Mesothelial cell of epicardium (in vitro differentiated cells): Measurements from ENCODE around the gene FPR1. TPM values are rescaled to one million over a fixed set of nuclear protein-coding genes. Genes with fewer than 3 reads are reported as not detected.

Experiments
- DNase-seq, 2 experiments: peaks; one replicate each; pipeline ENCODE4 v3.0.0; 2021; ENCODE audit warnings: low spot score in 2 of 2; ENCODE audit not compliant: unreplicated experiment in 2 of 2
- H3K27ac Mint-ChIP-seq: 2 replicates; pipeline ENCODE4 v1.8.0; 2021; ENCODE audit warnings: mixed read lengths
- H3K27me3 Mint-ChIP-seq: 2 replicates; pipeline ENCODE4 v1.8.0; 2021; ENCODE audit warnings: low read depth, mixed read lengths
- H3K36me3 Mint-ChIP-seq: 2 replicates; pipeline ENCODE4 v1.8.0; 2021; ENCODE audit warnings: mixed read lengths
- H3K4me1 Mint-ChIP-seq: 2 replicates; pipeline ENCODE4 v1.8.0; 2021; ENCODE audit warnings: mixed read lengths
- H3K4me3 Mint-ChIP-seq: 2 replicates; pipeline ENCODE4 v1.8.0; 2021; ENCODE audit warnings: mild to moderate bottlenecking, moderate library complexity, mixed read lengths
- H3K9me3 Mint-ChIP-seq: 2 replicates; pipeline ENCODE4 v1.8.0; 2021; ENCODE audit warnings: mixed read lengths
- CTCF ChIP-seq: fragments of 200-600 bp; sonication (generic); IDR thresholded peaks from one replicate; pipeline ENCODE4 v1.5.0; 2021; ENCODE audit warnings: antibody characterized with exemption; ENCODE audit not compliant: unreplicated experiment
- total RNA-seq: library from RNA; stranded (reverse); gene quantifications from 3 replicates; pipeline ENCODE4 v1.2.1, GENCODE V29; 2021

Gene FPR1
- total RNA-seq, 1 donor from 2014 or later, result not detected

- Mint-ChIP-seq H3K4me3 (no peak overlapping the region), H3K4me1 (peaks cover 2% of the 10 kb centered on the region), H3K9me3 (peaks cover 20% of the 10 kb centered on the region), H3K27me3 (no peaks in the 10 kb centered on the region), H3K27ac (peak overlapping the region; percentile 72), H3K36me3 (peaks cover 2% of the 10 kb centered on the region)
- TF ChIP-seq CTCF, result no peak
- DNase-seq, result no peak
Measured at GRCh38 chr19:51733742-51734522, 17.7 kb downstream of the FPR1 start.

GRCh38 chr19:51729781-51730180 lies 21.9 kb downstream of the FPR1 start:
- no peak for DNase-seq

GRCh38 chr19:51727349-51727880 lies 24.3 kb downstream of the FPR1 start:
- no peak overlapping the region for H3K4me3 Mint-ChIP-seq
- H3K4me1 Mint-ChIP-seq, result peaks cover 8% of the 10 kb centered on the region
- DNase-seq, result no peak

More at GRCh38 chr19:51729781-51730180, 21.9 kb downstream of the FPR1 start:
- no peak for TF ChIP-seq CTCF
- H3K4me3 Mint-ChIP-seq, result no peak overlapping the region
- H3K9me3 Mint-ChIP-seq, result peaks cover 17% of the 10 kb centered on the region
- H3K27ac Mint-ChIP-seq, result no peak overlapping the region
- H3K27me3 Mint-ChIP-seq, result peaks cover 10% of the 10 kb centered on the region
- peaks cover 10% of the 10 kb centered on the region for H3K4me1 Mint-ChIP-seq
- H3K36me3 Mint-ChIP-seq, result peaks cover 2% of the 10 kb centered on the region

GRCh38 chr19:51726049-51726448 lies 25.6 kb downstream of the FPR1 start:
- no peak for TF ChIP-seq CTCF
- Mint-ChIP-seq H3K27ac (peak overlapping the region; percentile 94), H3K36me3 (no peaks in the 10 kb centered on the region), H3K4me3 (no peak overlapping the region), H3K27me3 (peaks cover 40% of the 10 kb centered on the region), H3K4me1 (peaks cover 8% of the 10 kb centered on the region), H3K9me3 (peaks cover 9% of the 10 kb centered on the region)
- peak in 1 of 2 experiments; percentile 64 for DNase-seq

More at GRCh38 chr19:51727349-51727880, 24.3 kb downstream of the FPR1 start:
- Mint-ChIP-seq H3K27me3 (peaks cover 31% of the 10 kb centered on the region), H3K27ac (peak overlapping the region; percentile 9), H3K36me3 (peaks cover 2% of the 10 kb centered on the region), H3K9me3 (peaks cover 17% of the 10 kb centered on the region)
- TF ChIP-seq CTCF, result no peak

- Mint-ChIP-seq H3K36me3 (no peaks in the 10 kb centered on the region), H3K4me3 (no peak overlapping the region), H3K27me3 (peaks cover 54% of the 10 kb centered on the region), H3K4me1 (peaks cover 8% of the 10 kb centered on the region), H3K27ac (peak overlapping the region; percentile 34), H3K9me3 (peaks cover 4% of the 10 kb centered on the region)
- no peak for DNase-seq
- no peak for TF ChIP-seq CTCF
Measured at GRCh38 chr19:51724543-51724942, 27.1 kb downstream of the FPR1 start.
